Transverse colon (tissue), 4 donors: Measurements from ENCODE around the gene CCNA2. TPM values are rescaled to one million over a fixed set of nuclear protein-coding genes. Genes with fewer than 3 reads are reported as not detected.

Experiments used
- DNase-seq: peaks from one replicate; pipeline ENCODE4 v3.0.0-alpha.2; 2019
- H3K27ac ChIP-seq, 4 donors: fragments of 200-600 bp; sonication (generic); 2 replicates each; pipeline ENCODE4 v1.5.1; 2016 to 2018; ENCODE audit warnings: inconsistent platforms in 4 of 4
- H3K27me3 ChIP-seq: fragments of 200-600 bp; sonication (generic); 2 replicates; pipeline ENCODE4 v1.5.1; 2017; ENCODE audit warnings: inconsistent platforms
- H3K36me3 ChIP-seq, 4 donors: fragments of 200-600 bp; sonication (generic); 2 replicates each; pipeline ENCODE4 v1.5.1; 2017 to 2019; ENCODE audit warnings: inconsistent platforms in 4 of 4
- H3K4me1 ChIP-seq, 4 donors: fragments of 200-600 bp; sonication (generic); 2 replicates each; pipeline ENCODE4 v1.5.1; 2017 to 2020; ENCODE audit warnings: inconsistent platforms in 4 of 4
- H3K4me3 ChIP-seq, 4 donors: fragments of 200-600 bp; sonication (generic); 1 replicate in 1 of 4; 2 replicates in 3 of 4; pipeline versions ENCODE4 v1.5.1 to v1.6.1; 2017 to 2019; ENCODE audit warnings: inconsistent platforms in 4 of 4
- H3K9me3 ChIP-seq, 2 donors: fragments of 200-600 bp; sonication (generic); 2 replicates each; pipeline ENCODE4 v1.5.1; 2017 to 2019; ENCODE audit warnings: inconsistent platforms in 2 of 2
- CTCF ChIP-seq, 5 experiments: fragments of 200-600 bp in 3 of 5; fragments of 450-650 bp in 2 of 5; sonication (generic) in 3 of 5; IDR thresholded peaks; 1 replicate in 2 of 5; 2 replicates in 3 of 5; pipeline ENCODE4 v1.5.1; 2016 to 2017; ENCODE audit warnings: antibody characterized with exemption in 5 of 5, inconsistent platforms in 3 of 5, mild to moderate bottlenecking in 2 of 5, moderate library complexity in 1 of 5
- EP300 ChIP-seq: sonication (generic); formaldehyde crosslinking; IDR thresholded peaks from one replicate; pipeline ENCODE4 v1.6.1; 2017; ENCODE audit warnings: antibody characterized with exemption, low read depth
- POLR2A ChIP-seq: fragments of 450-650 bp; IDR thresholded peaks from one replicate; pipeline ENCODE4 v1.6.1; 2016; ENCODE audit warnings: antibody characterized with exemption, mild to moderate bottlenecking, moderate library complexity
- POLR2AphosphoS5 ChIP-seq, 3 donors: sonication (generic); formaldehyde crosslinking; IDR thresholded peaks; one replicate each; pipeline ENCODE4 v1.6.1; 2016; ENCODE audit warnings: antibody characterized with exemption in 3 of 3
- WGBS, 2 donors: methylation state at CpG; one replicate each; pipeline ENCODE4 v1.1.5; 2018; ENCODE audit warnings: low coverage in 1 of 2; 5-methylcytosine and 5-hydroxymethylcytosine counted together
- in situ Hi-C, 4 donors: fragments of 200-750 bp; cut with MboI; loops; one replicate each; pipeline versions ENCODE4 v1.15.0 to v1.15.1; 2017; ENCODE audit warnings: low sequenced_read_pairs in 3 of 4, low pct_ligation_motif_present in 1 of 4, low pct_unique_long_range_greater_than_20kb in 1 of 4
- intact Hi-C: fragments of 100-400 bp; cut with DNase I; formaldehyde crosslinking; loops from one replicate; pipeline ENCODE4 v1.15.1; 2023; ENCODE audit warnings: low total_unique reads
- total RNA-seq, 4 donors: library from RNA; depleted of rRNA; stranded (reverse); fragments of >200 nt; gene quantifications; one replicate each; pipeline ENCODE4 v1.1.0, GENCODE V29; 2016

Gene CCNA2
- total RNA-seq, 4 donors from 2014 or later, result 2.4 to 16.9 (median 3.3) TPM; not detected in 1

GRCh38 chr4:121861426-121861825 lies 37.7 kb upstream of the CCNA2 start:
- intact Hi-C loops, result no loop called here
- WGBS, 2 donors, result 55 to 78% methylated on average over 2 of the region's 2 CpGs
- Histone ChIP-seq H3K36me3 (peaks cover 0 to under 1% (median 0%) of the 10 kb centered on the region in 4 donors), H3K4me3 (no peak overlapping the region), H3K27ac (no peak overlapping the region), H3K27me3 (no peaks in the 10 kb centered on the region), H3K4me1 (no peaks in the 10 kb centered on the region), H3K9me3 (no peaks in the 10 kb centered on the region)
- in situ Hi-C loops, result no loop called here
- TF ChIP-seq POLR2AphosphoS5 (IDR thresholded peaks at IDR 0.05), result no peak
- no peak for TF ChIP-seq CTCF (IDR thresholded peaks at IDR 0.05)
- TF ChIP-seq POLR2A, result no peak
- no peak for TF ChIP-seq EP300
- peak; percentile 12 for DNase-seq

DNA sequence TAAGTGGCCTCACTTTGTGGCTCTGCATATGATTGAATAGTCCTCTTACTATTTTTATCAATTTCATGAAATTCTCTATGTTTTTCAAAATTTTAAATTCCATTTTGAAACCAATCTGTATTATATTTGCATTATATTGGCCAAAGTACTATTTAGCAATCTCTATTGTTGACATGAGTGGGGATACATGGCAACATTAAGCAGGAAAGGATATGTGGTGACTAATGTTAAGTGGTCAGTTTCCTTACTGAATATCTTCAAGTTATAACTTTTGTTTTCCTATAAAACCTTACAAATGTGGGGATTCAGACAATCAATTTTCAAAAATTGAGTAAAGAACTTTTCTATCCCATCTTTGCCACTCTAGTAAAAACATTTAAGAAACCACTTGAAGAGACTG lies 36.4 kb upstream of the CCNA2 start:
- in situ Hi-C loops, result no loop called here
- no peak for TF ChIP-seq POLR2A
- no peak for TF ChIP-seq POLR2AphosphoS5 (IDR thresholded peaks at IDR 0.05)
- TF ChIP-seq EP300, result no peak
- TF ChIP-seq CTCF (IDR thresholded peaks at IDR 0.05), result no peak
- no peak for DNase-seq
- Histone ChIP-seq H3K27me3 (no peaks in the 10 kb centered on the region), H3K4me1 (no peaks in the 10 kb centered on the region), H3K36me3 (no peaks in the 10 kb centered on the region), H3K4me3 (no peak overlapping the region), H3K9me3 (no peaks in the 10 kb centered on the region), H3K27ac (no peak overlapping the region)
- intact Hi-C loops, result no loop called here

DNA sequence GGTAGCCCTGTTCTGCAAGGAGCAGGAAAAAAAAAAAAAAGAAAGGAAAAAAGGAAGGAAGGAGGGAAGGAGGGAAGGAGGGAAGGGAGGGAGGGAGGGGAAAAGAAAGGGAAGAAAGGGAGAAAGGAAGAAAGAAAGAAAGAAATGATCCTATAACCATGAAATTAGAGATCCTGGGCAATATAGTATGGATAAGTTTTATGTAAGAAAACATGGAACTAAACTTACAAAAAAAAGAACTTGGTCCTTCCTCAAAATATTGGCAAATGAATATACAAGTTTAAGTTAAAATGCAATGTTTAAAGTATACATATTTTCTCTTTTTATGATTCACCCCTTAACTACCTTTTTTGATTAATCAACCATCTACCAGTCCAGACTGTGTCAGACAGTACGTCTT lies 27.7 kb upstream of the CCNA2 start:
- WGBS, 2 donors, result 86 to 93% methylated on average over 1 of the region's 1 CpG
- TF ChIP-seq POLR2AphosphoS5 (IDR thresholded peaks at IDR 0.05) (no peak), EP300 (no peak), POLR2A (no peak), CTCF (IDR thresholded peaks at IDR 0.05) (no peak)
- in situ Hi-C loops (no loop called here), intact Hi-C loops (no loop called here)
- H3K27me3 ChIP-seq, result no peaks in the 10 kb centered on the region
- no peak for DNase-seq
- no peaks in the 10 kb centered on the region for H3K9me3 ChIP-seq
- no peaks in the 10 kb centered on the region for H3K4me1 ChIP-seq
- H3K36me3 ChIP-seq, result peaks cover 0 to 22% (median 7%) of the 10 kb centered on the region in 4 donors
- no peak overlapping the region for H3K27ac ChIP-seq
- H3K4me3 ChIP-seq, result no peak overlapping the region

DNA sequence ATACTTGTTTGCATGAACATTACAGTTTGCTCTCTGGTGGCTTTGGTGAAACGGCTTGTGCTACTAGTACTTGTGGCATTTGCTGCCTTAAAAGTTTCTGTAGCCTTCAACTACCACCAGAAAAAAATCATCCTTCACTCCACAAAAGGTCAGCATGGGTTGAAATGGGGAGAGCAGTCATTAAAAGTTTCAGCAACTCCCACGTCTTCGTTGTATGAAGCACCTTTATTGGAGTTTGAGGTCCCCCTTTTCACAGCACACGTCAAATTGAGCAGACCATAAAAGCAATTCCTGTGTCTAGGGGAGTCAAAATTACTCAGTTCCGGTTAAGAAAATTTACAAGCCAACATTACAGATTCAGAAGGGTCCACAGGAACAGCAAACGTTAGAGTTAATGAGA lies 23.0 kb upstream of the CCNA2 start:
- H3K27me3 ChIP-seq, result no peaks in the 10 kb centered on the region
- TF ChIP-seq CTCF (IDR thresholded peaks at IDR 0.05) (no peak), POLR2A (no peak), POLR2AphosphoS5 (IDR thresholded peaks at IDR 0.05) (no peak), EP300 (no peak)
- peaks cover 0 to 32% (median 11%) of the 10 kb centered on the region in 4 donors for H3K36me3 ChIP-seq
- H3K27ac ChIP-seq, result no peak overlapping the region
- H3K9me3 ChIP-seq, result no peaks in the 10 kb centered on the region
- WGBS, 2 donors, result 74 to 87% methylated on average over 5 to 6 of the region's 6 CpGs
- in situ Hi-C loops (no loop called here), intact Hi-C loops (no loop called here)
- H3K4me1 ChIP-seq, result no peaks in the 10 kb centered on the region
- H3K4me3 ChIP-seq, result no peak overlapping the region
- no peak for DNase-seq
